ENCODE measurements around the gene ADH5.

The ADH5 gene

DNA sequence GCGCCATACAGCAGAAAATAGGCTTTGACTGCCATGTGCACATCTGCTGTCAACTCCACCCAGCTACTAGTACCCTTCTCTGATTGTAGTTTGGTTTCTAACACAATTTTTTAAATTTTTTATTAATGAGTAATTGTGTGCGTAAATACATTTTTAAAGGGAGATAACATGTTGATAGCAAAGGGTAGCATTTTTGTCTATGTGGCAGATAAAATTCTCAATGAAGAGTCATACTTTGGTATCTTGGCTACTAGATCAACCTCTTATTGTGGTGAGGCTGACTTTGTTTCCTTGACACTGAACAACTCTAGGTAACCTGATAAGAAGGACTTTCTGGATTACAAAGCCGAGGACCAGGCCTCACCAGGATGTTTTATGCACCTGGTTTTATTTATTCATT is 46.0 kb upstream of the ADH5 start:
- H3K36me3 ChIP-seq (ENCODE audit: insufficient read depth, low read length) = no peaks in the 10 kb centered on the region

GRCh38 chr4:99131378-99131777 is 42.8 kb upstream of the ADH5 start:
- H3K9me2 ChIP-seq (ENCODE audit: low read depth, low read length) = no peaks in the 10 kb centered on the region
- H3K4me1 ChIP-seq (ENCODE audit: insufficient read depth, low read length, severe bottlenecking) = no peaks in the 10 kb centered on the region
- H4K20me1 ChIP-seq (ENCODE audit: insufficient read depth, low read length) = no peaks in the 10 kb centered on the region
- H3K9ac ChIP-seq (ENCODE audit: low read length) = no peak overlapping the region
- no peak overlapping the region for H2AFZ ChIP-seq (ENCODE audit: low read length)
- H3K4me3 ChIP-seq (ENCODE audit: low read depth, low read length, poor library complexity, severe bottlenecking) = no peak overlapping the region
- TF ChIP-seq EZH2 (IDR thresholded peaks at IDR 0.05; ENCODE audit: borderline replicate concordance, low read length) (no peak), CTCF (IDR thresholded peaks at IDR 0.05; ENCODE audit: low read length) (no peak)
- no peaks in the 10 kb centered on the region for H3K79me2 ChIP-seq (ENCODE audit: insufficient read depth, low read length)
- no peak overlapping the region for H3K4me2 ChIP-seq (ENCODE audit: low read length)
- no peaks in the 10 kb centered on the region for H3K27me3 ChIP-seq (ENCODE audit: insufficient read depth, low read length)
- H3K9me3 ChIP-seq (ENCODE audit: low read length) = no peaks in the 10 kb centered on the region
- H3K36me3 ChIP-seq (ENCODE audit: insufficient read depth, low read length) = no peaks in the 10 kb centered on the region
- no peaks in the 10 kb centered on the region for H3F3A ChIP-seq (ENCODE audit: insufficient read depth, low read length)
- no peak overlapping the region for H3K27ac ChIP-seq (ENCODE audit: low read depth, low read length, poor library complexity, severe bottlenecking)

More for the DNA sequence above, 46.0 kb upstream of the ADH5 start:
- Histone ChIP-seq H3K27ac (ENCODE audit: low read depth, low read length, poor library complexity, severe bottlenecking) (no peak overlapping the region), H3K79me2 (ENCODE audit: insufficient read depth, low read length) (no peaks in the 10 kb centered on the region), H3K4me1 (ENCODE audit: insufficient read depth, low read length, severe bottlenecking) (no peaks in the 10 kb centered on the region), H3K4me2 (ENCODE audit: low read length) (no peak overlapping the region), H3K9me2 (ENCODE audit: low read depth, low read length) (no peaks in the 10 kb centered on the region), H3K27me3 (ENCODE audit: insufficient read depth, low read length) (no peaks in the 10 kb centered on the region), H2AFZ (ENCODE audit: low read length) (no peak overlapping the region), H3F3A (ENCODE audit: insufficient read depth, low read length) (no peaks in the 10 kb centered on the region), H3K4me3 (ENCODE audit: low read depth, low read length, poor library complexity, severe bottlenecking) (no peak overlapping the region), H3K9me3 (ENCODE audit: low read length) (no peaks in the 10 kb centered on the region), H4K20me1 (ENCODE audit: insufficient read depth, low read length) (no peaks in the 10 kb centered on the region), H3K9ac (ENCODE audit: low read length) (no peak overlapping the region)
- TF ChIP-seq EZH2 (IDR thresholded peaks at IDR 0.05; ENCODE audit: borderline replicate concordance, low read length) (no peak), CTCF (IDR thresholded peaks at IDR 0.05; ENCODE audit: low read length) (no peak)

GRCh38 chr4:99126376-99126775 is 37.8 kb upstream of the ADH5 start:
- Histone ChIP-seq H3K9ac (ENCODE audit: low read length) (no peak overlapping the region), H3K4me1 (ENCODE audit: insufficient read depth, low read length, severe bottlenecking) (no peaks in the 10 kb centered on the region), H3F3A (ENCODE audit: insufficient read depth, low read length) (no peaks in the 10 kb centered on the region), H3K9me3 (ENCODE audit: low read length) (no peaks in the 10 kb centered on the region), H3K4me2 (ENCODE audit: low read length) (no peak overlapping the region), H3K9me2 (ENCODE audit: low read depth, low read length) (no peaks in the 10 kb centered on the region), H3K4me3 (ENCODE audit: low read depth, low read length, poor library complexity, severe bottlenecking) (no peak overlapping the region), H3K36me3 (ENCODE audit: insufficient read depth, low read length) (no peaks in the 10 kb centered on the region), H3K79me2 (ENCODE audit: insufficient read depth, low read length) (no peaks in the 10 kb centered on the region), H3K27ac (ENCODE audit: low read depth, low read length, poor library complexity, severe bottlenecking) (no peak overlapping the region), H4K20me1 (ENCODE audit: insufficient read depth, low read length) (no peaks in the 10 kb centered on the region), H3K27me3 (ENCODE audit: insufficient read depth, low read length) (no peaks in the 10 kb centered on the region), H2AFZ (ENCODE audit: low read length) (no peak overlapping the region)
- TF ChIP-seq EZH2 (IDR thresholded peaks at IDR 0.05; ENCODE audit: borderline replicate concordance, low read length) = no peak
- TF ChIP-seq CTCF (IDR thresholded peaks at IDR 0.05; ENCODE audit: low read length) = no peak

All from OCI-LY1 (cell line).